Vagina (tissue), 2 donors: ENCODE measurements around the gene PTPRN. TPM values are rescaled to one million over a fixed set of nuclear protein-coding genes. Genes with fewer than 3 reads are reported as not detected.

Experiments
- DNase-seq, 2 donors: peaks; one replicate each; pipeline ENCODE4 v3.0.0-alpha.2; 2017; ENCODE audit errors: extremely low spot score in 2 of 2
- H3K27ac ChIP-seq: fragments of 200-600 bp; sonication (generic); one replicate; pipeline ENCODE4 v1.5.1; 2019
- H3K27me3 ChIP-seq: fragments of 200-600 bp; sonication (generic); one replicate; pipeline ENCODE4 v1.5.1; 2019
- H3K36me3 ChIP-seq, 2 donors: fragments of 200-600 bp; sonication (generic); one replicate each; pipeline ENCODE4 v1.5.1; 2017 to 2019
- H3K4me1 ChIP-seq: fragments of 200-600 bp; sonication (generic); one replicate; pipeline ENCODE4 v1.5.1; 2019
- H3K4me3 ChIP-seq, 2 donors: fragments of 200-600 bp; sonication (generic); 1 replicate in 1 of 2; 2 replicates in 1 of 2; pipeline ENCODE4 v1.5.1; 2016 to 2019
- H3K9me3 ChIP-seq: fragments of 200-600 bp; sonication (generic); one replicate; pipeline ENCODE4 v1.5.1; 2019
- POLR2A ChIP-seq, 2 donors: fragments of 450-650 bp; IDR thresholded peaks; one replicate each; pipeline ENCODE4 v1.6.1; 2017; ENCODE audit warnings: antibody characterized with exemption in 2 of 2, mild to moderate bottlenecking in 2 of 2, moderate library complexity in 2 of 2
- POLR2AphosphoS5 ChIP-seq, 2 donors: sonication (generic); formaldehyde crosslinking; IDR thresholded peaks; one replicate each; pipeline ENCODE4 v1.9.0; 2017; ENCODE audit warnings: antibody characterized with exemption in 2 of 2, mild to moderate bottlenecking in 2 of 2, low read depth in 1 of 2; ENCODE audit not compliant: insufficient read depth in 1 of 2
- intact Hi-C: fragments of 100-400 bp; cut with DNase I; formaldehyde crosslinking; loops from one replicate; pipeline ENCODE4 v1.15.1; 2023
- total RNA-seq: library from RNA; depleted of rRNA; stranded (reverse); fragments of >200 nt; gene quantifications from one replicate; pipeline ENCODE4 v1.2.3, GENCODE V29; 2016
- TF ChIP-seq, protein P1 (sequence below), 3 experiments: fragments of 450-650 bp in 2 of 3; fragments of 200-600 bp in 1 of 3; sonication (generic) in 1 of 3; IDR thresholded peaks; one replicate each; pipeline ENCODE4 v1.5.1; 2017 to 2019; ENCODE audit warnings: antibody characterized with exemption in 3 of 3, mild to moderate bottlenecking in 2 of 3, moderate library complexity in 2 of 3

The PTPRN gene
- total RNA-seq, 1 donor from 2014 or later: 7.6 TPM

DNA sequence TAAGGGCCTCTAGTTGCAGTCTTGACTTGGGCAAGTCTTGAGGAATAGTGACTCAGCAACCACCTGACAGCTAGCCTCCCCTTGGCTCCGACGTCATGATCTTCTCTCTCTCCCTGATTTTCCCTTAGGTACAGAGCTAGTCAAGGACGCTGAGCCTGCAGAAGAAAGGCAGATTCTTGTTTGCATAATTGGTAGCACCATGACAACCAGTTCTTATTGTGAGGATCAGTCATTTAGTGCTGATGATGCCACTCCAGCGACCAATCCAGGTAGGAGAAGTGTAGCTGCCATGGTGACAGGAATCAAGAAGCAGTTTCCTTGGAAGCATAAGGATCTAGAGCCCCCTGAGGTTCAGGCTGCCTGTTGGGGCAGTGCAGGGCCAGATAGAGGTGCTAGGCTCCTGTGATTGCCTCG lies 26.2 kb upstream of the PTPRN start:
- TF ChIP-seq, protein P1, sequence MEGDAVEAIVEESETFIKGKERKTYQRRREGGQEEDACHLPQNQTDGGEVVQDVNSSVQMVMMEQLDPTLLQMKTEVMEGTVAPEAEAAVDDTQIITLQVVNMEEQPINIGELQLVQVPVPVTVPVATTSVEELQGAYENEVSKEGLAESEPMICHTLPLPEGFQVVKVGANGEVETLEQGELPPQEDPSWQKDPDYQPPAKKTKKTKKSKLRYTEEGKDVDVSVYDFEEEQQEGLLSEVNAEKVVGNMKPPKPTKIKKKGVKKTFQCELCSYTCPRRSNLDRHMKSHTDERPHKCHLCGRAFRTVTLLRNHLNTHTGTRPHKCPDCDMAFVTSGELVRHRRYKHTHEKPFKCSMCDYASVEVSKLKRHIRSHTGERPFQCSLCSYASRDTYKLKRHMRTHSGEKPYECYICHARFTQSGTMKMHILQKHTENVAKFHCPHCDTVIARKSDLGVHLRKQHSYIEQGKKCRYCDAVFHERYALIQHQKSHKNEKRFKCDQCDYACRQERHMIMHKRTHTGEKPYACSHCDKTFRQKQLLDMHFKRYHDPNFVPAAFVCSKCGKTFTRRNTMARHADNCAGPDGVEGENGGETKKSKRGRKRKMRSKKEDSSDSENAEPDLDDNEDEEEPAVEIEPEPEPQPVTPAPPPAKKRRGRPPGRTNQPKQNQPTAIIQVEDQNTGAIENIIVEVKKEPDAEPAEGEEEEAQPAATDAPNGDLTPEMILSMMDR (IDR thresholded peaks at IDR 0.05): no peak
- TF ChIP-seq POLR2AphosphoS5 (IDR thresholded peaks at IDR 0.05; ENCODE audit: insufficient read depth in 1 of 2, low read depth in 1 of 2): no peak
- no peak for TF ChIP-seq POLR2A (IDR thresholded peaks at IDR 0.05)
- DNase-seq: no peak
- Histone ChIP-seq H3K36me3 (no peaks in the 10 kb centered on the region), H3K9me3 (no peaks in the 10 kb centered on the region), H3K4me3 (no peak overlapping the region), H3K27ac (no peak overlapping the region), H3K4me1 (no peaks in the 10 kb centered on the region), H3K27me3 (peaks cover 4% of the 10 kb centered on the region)
- intact Hi-C loops: no loop called here

DNA sequence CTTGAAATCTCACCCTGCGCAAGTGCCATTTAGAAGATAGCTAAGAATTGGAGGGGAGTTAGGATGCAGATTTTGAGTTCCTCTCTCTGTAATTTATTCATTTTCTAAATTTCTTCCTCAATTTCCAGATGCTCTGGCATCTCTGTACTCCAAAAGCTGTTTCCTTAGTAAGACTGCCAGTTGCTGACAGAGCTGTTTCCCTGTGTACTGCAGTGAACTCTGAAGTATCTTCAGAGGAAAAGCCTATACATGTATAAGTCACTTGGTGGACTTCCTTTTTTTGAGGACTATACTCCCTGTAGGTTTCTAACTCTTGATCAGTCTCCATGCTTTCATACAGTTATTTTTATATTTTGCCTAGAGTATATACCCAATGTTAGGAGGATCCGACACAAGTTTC lies 24.9 kb upstream of the PTPRN start:
- Histone ChIP-seq H3K4me1 (no peaks in the 10 kb centered on the region), H3K36me3 (no peaks in the 10 kb centered on the region), H3K4me3 (no peak overlapping the region), H3K27ac (no peak overlapping the region), H3K27me3 (peaks cover 4% of the 10 kb centered on the region), H3K9me3 (no peaks in the 10 kb centered on the region)
- DNase-seq: no peak
- TF ChIP-seq POLR2A (IDR thresholded peaks at IDR 0.05) (no peak), POLR2AphosphoS5 (IDR thresholded peaks at IDR 0.05; ENCODE audit: insufficient read depth in 1 of 2, low read depth in 1 of 2) (no peak)
- TF ChIP-seq, protein P1 (IDR thresholded peaks at IDR 0.05): no peak
- intact Hi-C loops: no loop called here

DNA sequence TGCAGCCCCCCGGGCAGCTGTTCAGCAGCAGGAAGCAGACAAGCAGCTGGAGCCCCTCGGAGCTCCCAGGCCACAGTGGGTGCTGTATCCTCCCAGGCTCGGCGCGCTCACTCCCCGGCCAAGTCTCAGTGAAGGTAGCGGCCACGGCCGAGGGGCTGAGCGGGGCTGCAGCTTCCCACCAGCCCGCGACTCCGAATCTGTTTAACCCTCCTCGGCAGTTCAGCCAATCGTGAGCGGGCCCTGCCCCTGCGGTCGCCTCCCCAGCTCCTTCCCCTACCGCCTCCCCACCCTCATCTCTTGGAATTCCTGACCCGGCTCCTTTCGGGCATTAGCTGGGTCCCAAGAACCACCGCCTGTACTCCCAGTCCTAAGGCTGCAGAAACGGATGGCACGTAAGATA lies 23.3 kb upstream of the PTPRN start, which contains the start of gene RESP18:
TSS of gene RESP18 (minus strand) at position 203 of the 400 bp plus-strand sequence.
- H3K36me3 ChIP-seq: no peaks in the 10 kb centered on the region
- H3K27me3 ChIP-seq: peaks cover 4% of the 10 kb centered on the region
- TF ChIP-seq POLR2A (IDR thresholded peaks at IDR 0.05) (no peak), POLR2AphosphoS5 (IDR thresholded peaks at IDR 0.05; ENCODE audit: insufficient read depth in 1 of 2, low read depth in 1 of 2) (no peak)
- TF ChIP-seq, protein P1 (IDR thresholded peaks at IDR 0.05): no peak
- no peaks in the 10 kb centered on the region for H3K4me1 ChIP-seq
- H3K4me3 ChIP-seq: no peak within 1 kb of the TSS
- no peak for DNase-seq
- intact Hi-C loops: no loop called here
- H3K9me3 ChIP-seq: no peaks in the 10 kb centered on the region
- H3K27ac ChIP-seq: no peak within 1 kb of the TSS

DNA sequence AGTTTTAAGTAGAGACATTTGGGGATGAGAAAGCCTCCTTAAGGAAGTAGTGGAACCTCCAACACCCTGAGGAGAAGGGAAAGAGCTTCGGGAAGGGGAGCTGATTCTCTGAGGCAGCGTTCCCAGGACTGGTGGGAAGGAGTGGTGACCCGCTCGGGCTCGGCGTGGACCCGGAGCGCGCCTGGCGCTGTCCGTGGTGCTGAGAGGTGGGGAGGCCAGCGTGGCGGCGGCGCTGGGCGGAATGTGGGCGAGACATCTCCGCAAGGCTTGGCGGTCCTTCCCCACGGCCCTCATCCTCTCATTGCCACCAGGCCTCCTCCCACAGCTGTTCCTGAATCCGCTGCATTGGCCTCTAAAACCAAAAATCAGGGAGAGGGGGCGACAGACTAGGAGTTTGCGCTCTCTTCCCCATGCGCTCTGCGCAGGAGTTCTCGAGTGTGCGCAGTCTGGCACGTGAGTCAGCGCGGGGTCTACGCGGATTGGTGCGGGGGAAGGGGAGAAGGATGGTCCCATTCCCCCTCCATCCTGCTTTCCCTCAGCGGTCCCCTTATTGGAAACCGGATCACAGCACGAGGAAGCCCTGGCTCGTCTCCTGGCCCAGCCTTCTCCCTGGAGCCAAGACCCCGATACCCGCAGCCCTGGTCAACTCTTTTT lies 22.5 kb upstream of the PTPRN start:
- peaks cover 4% of the 10 kb centered on the region for H3K27me3 ChIP-seq
- intact Hi-C loops: no loop called here
- H3K4me3 ChIP-seq: no peak overlapping the region
- no peaks in the 10 kb centered on the region for H3K36me3 ChIP-seq
- no peaks in the 10 kb centered on the region for H3K4me1 ChIP-seq
- DNase-seq: no peak
- no peak overlapping the region for H3K27ac ChIP-seq
- TF ChIP-seq, protein P1 (IDR thresholded peaks at IDR 0.05): no peak
- no peak for TF ChIP-seq POLR2A (IDR thresholded peaks at IDR 0.05)
- no peak for TF ChIP-seq POLR2AphosphoS5 (IDR thresholded peaks at IDR 0.05; ENCODE audit: insufficient read depth in 1 of 2, low read depth in 1 of 2)
- H3K9me3 ChIP-seq: no peaks in the 10 kb centered on the region

DNA sequence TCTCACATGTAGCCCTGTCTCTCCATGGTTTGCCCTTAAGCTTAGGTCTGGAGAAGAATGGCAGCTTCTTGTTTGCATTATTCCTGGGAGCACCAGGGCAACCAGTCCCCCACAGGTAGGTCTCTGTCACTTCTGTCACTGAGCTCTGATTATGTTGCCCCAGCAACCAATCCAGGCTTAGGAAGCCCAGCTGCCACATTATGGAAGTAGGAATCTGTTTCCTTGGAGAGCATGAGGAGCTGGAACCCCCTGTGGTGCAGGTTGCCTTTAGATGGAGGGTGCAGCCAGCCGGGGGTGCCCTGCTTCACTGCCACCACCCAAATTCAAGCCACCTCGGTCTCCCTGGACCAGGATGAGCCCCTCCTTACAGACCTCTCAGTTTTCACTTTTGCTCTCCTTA lies 18.5 kb upstream of the PTPRN start:
- no peaks in the 10 kb centered on the region for H3K9me3 ChIP-seq
- DNase-seq: peak in 1 of 2 donors; percentile 64
- no peaks in the 10 kb centered on the region for H3K4me1 ChIP-seq
- intact Hi-C loops: no loop called here
- TF ChIP-seq POLR2A (IDR thresholded peaks at IDR 0.05) (no peak), POLR2AphosphoS5 (IDR thresholded peaks at IDR 0.05; ENCODE audit: insufficient read depth in 1 of 2, low read depth in 1 of 2) (no peak)
- TF ChIP-seq, protein P1 (IDR thresholded peaks at IDR 0.05): no peak
- H3K27me3 ChIP-seq: peaks cover 4% of the 10 kb centered on the region
- H3K36me3 ChIP-seq: no peaks in the 10 kb centered on the region
- H3K4me3 ChIP-seq: no peak overlapping the region
- no peak overlapping the region for H3K27ac ChIP-seq
